HepG2 (cell line): Measurements from ENCODE around the gene HSPA1A. TPM values are rescaled to one million over a fixed set of nuclear protein-coding genes. Genes with fewer than 3 reads are reported as not detected.

Source experiments
- ATF1 ChIP-seq: IDR thresholded peaks from 2 replicates; pipeline ENCODE4 v1.6.1; 2016; ENCODE audit warnings: mild to moderate bottlenecking, control low read depth
- ATRX ChIP-seq: sonication (generic); formaldehyde crosslinking; IDR thresholded peaks from 2 replicates; pipeline ENCODE4 v1.4.0; 2020; ENCODE audit warnings: missing genetic modification reagents, borderline replicate concordance
- HOXD1 ChIP-seq: sonication (generic); formaldehyde crosslinking; IDR thresholded peaks from 2 replicates; pipeline ENCODE4 v1.5.0; 2020; ENCODE audit warnings: missing genetic modification reagents
- LCORL ChIP-seq, 2 experiments: fragments of 450-650 bp in 1 of 2; sonication (generic) in 1 of 2; formaldehyde crosslinking in 1 of 2; IDR thresholded peaks; 2 replicates each; pipeline versions ENCODE4 v1.5.0 to v1.6.1; 2017 to 2020; ENCODE audit warnings: antibody characterized with exemption in 1 of 2, missing genetic modification reagents in 1 of 2
- RORA ChIP-seq: sonication (generic); formaldehyde crosslinking; IDR thresholded peaks from 2 replicates; pipeline ENCODE4 v1.5.0; 2020; ENCODE audit warnings: mild to moderate bottlenecking, missing genetic modification reagents, moderate library complexity
- SATB2 ChIP-seq: sonication (generic); formaldehyde crosslinking; IDR thresholded peaks from 2 replicates; pipeline ENCODE4 v1.5.0; 2020; ENCODE audit warnings: missing genetic modification reagents
- ZBTB21 ChIP-seq: sonication (generic); formaldehyde crosslinking; IDR thresholded peaks from 2 replicates; pipeline ENCODE4 v1.4.0; 2020; ENCODE audit warnings: missing genetic modification reagents
- ZBTB38 ChIP-seq: sonication (generic); formaldehyde crosslinking; IDR thresholded peaks from 2 replicates; pipeline ENCODE4 v1.5.1; 2020; ENCODE audit warnings: mild to moderate bottlenecking, missing genetic modification reagents
- ZFP36L2 ChIP-seq: sonication (generic); formaldehyde crosslinking; IDR thresholded peaks from 2 replicates; pipeline ENCODE4 v1.4.0; 2020; ENCODE audit warnings: missing genetic modification reagents
- ZNF672 ChIP-seq: sonication (generic); formaldehyde crosslinking; IDR thresholded peaks from 2 replicates; pipeline ENCODE4 v1.8.1; 2022; ENCODE audit warnings: missing genetic modification reagents
- polyA plus RNA-seq, 8 experiments: library from polyadenylated mRNA; depleted of rRNA in 3 of 8; stranded (reverse) in 7 of 8; unstranded in 1 of 8; fragments of >200 nt; fragmentation: Illumina TruSeq in 4 of 8; extraction: Trizol in 4 of 8; gene quantifications; 2 replicates each; pipeline versions ENCODE4 v1.2.1 to v1.2.3, GENCODE V29; 2011 to 2016; ENCODE audit warnings: low read depth in 4 of 8, missing spikeins in 1 of 8, mixed read lengths in 1 of 8; ENCODE audit not compliant: insufficient read depth in 1 of 8
- total RNA-seq, 5 experiments: library from RNA; depleted of rRNA; stranded (reverse); fragments of >200 nt; fragmentation: Illumina TruSeq; extraction: Trizol; gene quantifications; 2 replicates each; pipeline ENCODE4 v1.2.3, GENCODE V29; 2016; ENCODE audit warnings: low read depth in 1 of 5
- TF ChIP-seq, protein P1 (sequence below): sonication (generic); formaldehyde crosslinking; IDR thresholded peaks from 2 replicates; pipeline ENCODE4 v1.9.0; 2021; ENCODE audit warnings: missing genetic modification reagents, borderline replicate concordance
- TF ChIP-seq, protein P2 (sequence below): sonication (generic); formaldehyde crosslinking; IDR thresholded peaks from 2 replicates; pipeline ENCODE4 v1.4.0; 2020; ENCODE audit warnings: mild to moderate bottlenecking, missing genetic modification reagents
- TF ChIP-seq, protein P3 (sequence below): sonication (generic); formaldehyde crosslinking; IDR thresholded peaks from 2 replicates; pipeline ENCODE4 v1.4.0; 2020; ENCODE audit warnings: mild to moderate bottlenecking, missing genetic modification reagents
- TF ChIP-seq, protein P4 (sequence below): sonication (generic); formaldehyde crosslinking; IDR thresholded peaks from 2 replicates; pipeline ENCODE4 v1.4.0; 2020; ENCODE audit warnings: missing genetic modification reagents, low read depth, mild to moderate bottlenecking, borderline replicate concordance

The HSPA1A gene
- total and polyA plus RNA-seq, 2 of the 13 experiments (the other 11 are each of a cell fraction or from before 2014, with no cell fraction given), result 44.5 to 85.0 TPM

DNA sequence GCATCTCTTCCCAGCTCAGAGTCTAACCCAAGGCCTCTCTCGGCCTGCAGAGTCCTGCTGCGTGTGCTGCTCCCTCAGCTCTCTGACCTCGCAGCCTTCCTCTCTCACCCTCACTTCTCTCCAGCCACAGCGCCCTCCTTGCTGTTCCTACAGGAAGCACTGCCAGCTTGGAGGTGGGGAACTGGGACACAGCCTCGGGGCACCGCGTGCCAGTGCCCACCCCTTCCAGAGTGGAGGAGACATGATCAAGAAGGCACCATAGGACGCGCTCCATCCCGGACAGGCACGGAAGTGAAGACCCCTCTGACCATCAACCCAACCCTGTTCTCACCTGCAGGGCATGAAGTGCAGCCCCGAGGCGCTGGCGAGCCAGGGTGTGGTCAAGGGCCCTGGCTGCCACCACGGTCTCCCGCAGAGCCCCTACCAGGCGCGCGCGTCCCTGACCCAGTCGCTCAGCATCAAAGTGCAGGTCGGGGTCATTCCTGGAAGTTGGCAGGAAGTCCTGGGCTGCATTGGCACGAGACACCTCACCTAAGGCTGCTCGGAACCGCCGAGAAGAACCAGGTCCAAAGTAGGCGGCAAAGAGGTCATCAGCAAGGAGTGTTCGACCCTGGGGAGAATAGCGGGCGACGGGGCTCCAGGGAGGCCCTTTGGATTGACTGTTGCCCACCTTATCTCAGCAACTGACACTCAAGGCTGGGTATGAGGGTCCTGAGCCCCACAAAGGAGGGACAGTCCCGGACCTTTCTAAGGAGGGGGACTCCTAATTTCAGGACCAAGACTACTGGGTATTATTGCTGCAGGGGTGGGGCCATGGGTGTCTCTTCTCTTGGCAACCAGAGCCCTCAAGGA lies 39.5 kb upstream of the HSPA1A start (continued):
- TF ChIP-seq, protein P1, sequence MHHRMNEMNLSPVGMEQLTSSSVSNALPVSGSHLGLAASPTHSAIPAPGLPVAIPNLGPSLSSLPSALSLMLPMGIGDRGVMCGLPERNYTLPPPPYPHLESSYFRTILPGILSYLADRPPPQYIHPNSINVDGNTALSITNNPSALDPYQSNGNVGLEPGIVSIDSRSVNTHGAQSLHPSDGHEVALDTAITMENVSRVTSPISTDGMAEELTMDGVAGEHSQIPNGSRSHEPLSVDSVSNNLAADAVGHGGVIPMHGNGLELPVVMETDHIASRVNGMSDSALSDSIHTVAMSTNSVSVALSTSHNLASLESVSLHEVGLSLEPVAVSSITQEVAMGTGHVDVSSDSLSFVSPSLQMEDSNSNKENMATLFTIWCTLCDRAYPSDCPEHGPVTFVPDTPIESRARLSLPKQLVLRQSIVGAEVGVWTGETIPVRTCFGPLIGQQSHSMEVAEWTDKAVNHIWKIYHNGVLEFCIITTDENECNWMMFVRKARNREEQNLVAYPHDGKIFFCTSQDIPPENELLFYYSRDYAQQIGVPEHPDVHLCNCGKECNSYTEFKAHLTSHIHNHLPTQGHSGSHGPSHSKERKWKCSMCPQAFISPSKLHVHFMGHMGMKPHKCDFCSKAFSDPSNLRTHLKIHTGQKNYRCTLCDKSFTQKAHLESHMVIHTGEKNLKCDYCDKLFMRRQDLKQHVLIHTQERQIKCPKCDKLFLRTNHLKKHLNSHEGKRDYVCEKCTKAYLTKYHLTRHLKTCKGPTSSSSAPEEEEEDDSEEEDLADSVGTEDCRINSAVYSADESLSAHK (CRISPR knock-in tag), result no peak
- TF ChIP-seq SATB2, result no peak
- TF ChIP-seq, protein P2, sequence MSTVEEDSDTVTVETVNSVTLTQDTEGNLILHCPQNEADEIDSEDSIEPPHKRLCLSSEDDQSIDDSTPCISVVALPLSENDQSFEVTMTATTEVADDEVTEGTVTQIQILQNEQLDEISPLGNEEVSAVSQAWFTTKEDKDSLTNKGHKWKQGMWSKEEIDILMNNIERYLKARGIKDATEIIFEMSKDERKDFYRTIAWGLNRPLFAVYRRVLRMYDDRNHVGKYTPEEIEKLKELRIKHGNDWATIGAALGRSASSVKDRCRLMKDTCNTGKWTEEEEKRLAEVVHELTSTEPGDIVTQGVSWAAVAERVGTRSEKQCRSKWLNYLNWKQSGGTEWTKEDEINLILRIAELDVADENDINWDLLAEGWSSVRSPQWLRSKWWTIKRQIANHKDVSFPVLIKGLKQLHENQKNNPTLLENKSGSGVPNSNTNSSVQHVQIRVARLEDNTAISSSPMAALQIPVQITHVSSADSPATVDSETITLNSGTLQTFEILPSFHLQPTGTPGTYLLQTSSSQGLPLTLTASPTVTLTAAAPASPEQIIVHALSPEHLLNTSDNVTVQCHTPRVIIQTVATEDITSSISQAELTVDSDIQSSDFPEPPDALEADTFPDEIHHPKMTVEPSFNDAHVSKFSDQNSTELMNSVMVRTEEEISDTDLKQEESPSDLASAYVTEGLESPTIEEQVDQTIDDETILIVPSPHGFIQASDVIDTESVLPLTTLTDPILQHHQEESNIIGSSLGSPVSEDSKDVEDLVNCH, result no peak
- no peak for TF ChIP-seq ATRX
- TF ChIP-seq ZFP36L2 (CRISPR knock-in tag), result no peak
- no peak for TF ChIP-seq ZBTB21
- TF ChIP-seq ZNF672 (CRISPR knock-in tag), result no peak
- no peak for TF ChIP-seq LCORL (IDR thresholded peaks at IDR 0.05)
- TF ChIP-seq LCORL (CRISPR knock-in tag; IDR thresholded peaks at IDR 0.05), result peak; percentile 73; the same call in 1 of the 2 replicates
- TF ChIP-seq, protein P3, sequence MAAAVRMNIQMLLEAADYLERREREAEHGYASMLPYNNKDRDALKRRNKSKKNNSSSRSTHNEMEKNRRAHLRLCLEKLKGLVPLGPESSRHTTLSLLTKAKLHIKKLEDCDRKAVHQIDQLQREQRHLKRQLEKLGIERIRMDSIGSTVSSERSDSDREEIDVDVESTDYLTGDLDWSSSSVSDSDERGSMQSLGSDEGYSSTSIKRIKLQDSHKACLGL (CRISPR knock-in tag), result peak; percentile 59; the same call in 1 of the 2 replicates
- TF ChIP-seq, protein P4, sequence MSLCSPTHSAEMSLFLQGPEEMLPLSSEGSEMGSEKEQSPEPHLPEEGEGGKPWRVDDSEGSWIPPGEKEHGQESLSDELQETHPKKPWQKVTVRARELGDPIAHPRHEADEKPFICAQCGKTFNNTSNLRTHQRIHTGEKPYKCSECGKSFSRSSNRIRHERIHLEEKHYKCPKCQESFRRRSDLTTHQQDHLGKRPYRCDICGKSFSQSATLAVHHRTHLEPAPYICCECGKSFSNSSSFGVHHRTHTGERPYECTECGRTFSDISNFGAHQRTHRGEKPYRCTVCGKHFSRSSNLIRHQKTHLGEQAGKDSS (CRISPR knock-in tag), result 0 out of 2 replicates have a peak, but pooled peaks have one; percentile 26
- no peak for TF ChIP-seq RORA (CRISPR knock-in tag)
- TF ChIP-seq ATF1 (CRISPR knock-in tag), result no peak
- no peak for TF ChIP-seq HOXD1
- TF ChIP-seq ZBTB38 (CRISPR knock-in tag), result peak; percentile 61; the same call in 1 of the 2 replicates
